ENCODE measurements around the gene MAP1B. TPM values are rescaled to one million over a fixed set of nuclear protein-coding genes. Genes with fewer than 3 reads are reported as not detected.

The MAP1B gene
- total and polyA plus RNA-seq, 10 of the 15 experiments (the other 5 are each of a cell fraction or from before 2014, with no cell fraction given): 0.02 to 0.81 (median 0.06) TPM; not detected in 1

DNA sequence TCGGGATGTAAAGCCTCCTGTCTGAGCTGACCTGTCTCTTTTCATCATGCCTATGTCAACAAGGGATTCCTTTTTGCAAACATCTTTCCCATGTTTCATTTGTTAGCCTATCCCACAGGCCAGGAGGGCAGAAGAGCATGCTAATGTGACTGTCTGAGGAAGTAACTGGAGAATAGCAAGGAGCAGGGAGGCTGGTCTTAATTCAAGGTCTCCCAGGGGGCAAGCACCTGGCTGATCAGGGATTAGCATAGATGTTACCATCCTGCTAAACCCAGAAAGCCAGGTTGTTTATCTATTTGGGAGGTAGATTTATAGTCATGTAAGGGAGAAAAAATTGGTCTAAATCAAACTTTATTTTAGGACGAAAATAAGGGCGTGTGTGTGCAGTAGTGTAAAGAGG, 36.7 kb upstream of the MAP1B start:
- ChIA-PET SMC1A (ENCODE audit: uncharacterized antibody, unreplicated experiment) (no interaction called here), POLR2A (no interaction called here), CTCF (no interaction called here), RAD21 (ENCODE audit: unreplicated experiment) (no interaction called here)
- Histone ChIP-seq H3K79me2 (ENCODE audit: control insufficient read depth, insufficient read depth, low read length) (no peaks in the 10 kb centered on the region), H3K36me3 (ENCODE audit: control insufficient read depth in 2 of 2, insufficient read depth in 2 of 2, low read length in 1 of 2) (no peaks in the 10 kb centered on the region), H3K27ac (ENCODE audit: control insufficient read depth, insufficient read depth) (no peak overlapping the region), H3K9ac (ENCODE audit: control insufficient read depth, insufficient read depth, low read length) (no peak overlapping the region), H3K4me2 (ENCODE audit: control insufficient read depth, insufficient read depth) (no peak overlapping the region), H3K9me3 (replicated peaks; ENCODE audit: control insufficient read depth, insufficient read depth, low read length) (no peaks in the 10 kb centered on the region), H2AFZ (ENCODE audit: control insufficient read depth, low read depth, low read length) (no peak overlapping the region), H3K4me1 (ENCODE audit: control insufficient read depth, insufficient read depth, low read length) (no peaks in the 10 kb centered on the region), H3K4me3 (no peak overlapping the region), H4K20me1 (ENCODE audit: control insufficient read depth, insufficient read depth) (no peaks in the 10 kb centered on the region), H3K27me3 (replicated peaks in 1 of 2; ENCODE audit: control insufficient read depth in 2 of 2, insufficient read depth in 2 of 2, low read length in 1 of 2) (no peaks in the 10 kb centered on the region)
- no peak for ATAC-seq
- FAIRE-seq: no peak
- TF ChIP-seq TCF3 (IDR thresholded peaks at IDR 0.05; ENCODE audit: borderline replicate concordance, insufficient read depth, low read depth, low read length) (no peak), PAX8 (IDR thresholded peaks at IDR 0.05) (no peak), DPF2 (IDR thresholded peaks at IDR 0.05) (no peak), ASH2L (IDR thresholded peaks at IDR 0.05; ENCODE audit: borderline replicate concordance, low read depth) (no peak), NFYA (IDR thresholded peaks at IDR 0.05; ENCODE audit: borderline replicate concordance, low read depth, low read length) (no peak), GATAD2B (conservative IDR thresholded peaks at IDR 0.05; ENCODE audit: low read depth) (no peak), BACH1 (IDR thresholded peaks at IDR 0.05; ENCODE audit: borderline replicate concordance) (no peak), MEF2B (IDR thresholded peaks at IDR 0.05; ENCODE audit: partially characterized antibody, poor library complexity, severe bottlenecking) (no peak), RAD51 (IDR thresholded peaks at IDR 0.05) (no peak), ZNF217 (IDR thresholded peaks at IDR 0.05) (no peak), RFX5 (IDR thresholded peaks at IDR 0.05; ENCODE audit: low read depth, low read length) (no peak), CBFB (IDR thresholded peaks at IDR 0.05; ENCODE audit: low read depth) (no peak), NFYB (IDR thresholded peaks at IDR 0.05; ENCODE audit: insufficient read depth, low read depth, low read length) (no peak)
- TF ChIP-seq, protein P1, sequence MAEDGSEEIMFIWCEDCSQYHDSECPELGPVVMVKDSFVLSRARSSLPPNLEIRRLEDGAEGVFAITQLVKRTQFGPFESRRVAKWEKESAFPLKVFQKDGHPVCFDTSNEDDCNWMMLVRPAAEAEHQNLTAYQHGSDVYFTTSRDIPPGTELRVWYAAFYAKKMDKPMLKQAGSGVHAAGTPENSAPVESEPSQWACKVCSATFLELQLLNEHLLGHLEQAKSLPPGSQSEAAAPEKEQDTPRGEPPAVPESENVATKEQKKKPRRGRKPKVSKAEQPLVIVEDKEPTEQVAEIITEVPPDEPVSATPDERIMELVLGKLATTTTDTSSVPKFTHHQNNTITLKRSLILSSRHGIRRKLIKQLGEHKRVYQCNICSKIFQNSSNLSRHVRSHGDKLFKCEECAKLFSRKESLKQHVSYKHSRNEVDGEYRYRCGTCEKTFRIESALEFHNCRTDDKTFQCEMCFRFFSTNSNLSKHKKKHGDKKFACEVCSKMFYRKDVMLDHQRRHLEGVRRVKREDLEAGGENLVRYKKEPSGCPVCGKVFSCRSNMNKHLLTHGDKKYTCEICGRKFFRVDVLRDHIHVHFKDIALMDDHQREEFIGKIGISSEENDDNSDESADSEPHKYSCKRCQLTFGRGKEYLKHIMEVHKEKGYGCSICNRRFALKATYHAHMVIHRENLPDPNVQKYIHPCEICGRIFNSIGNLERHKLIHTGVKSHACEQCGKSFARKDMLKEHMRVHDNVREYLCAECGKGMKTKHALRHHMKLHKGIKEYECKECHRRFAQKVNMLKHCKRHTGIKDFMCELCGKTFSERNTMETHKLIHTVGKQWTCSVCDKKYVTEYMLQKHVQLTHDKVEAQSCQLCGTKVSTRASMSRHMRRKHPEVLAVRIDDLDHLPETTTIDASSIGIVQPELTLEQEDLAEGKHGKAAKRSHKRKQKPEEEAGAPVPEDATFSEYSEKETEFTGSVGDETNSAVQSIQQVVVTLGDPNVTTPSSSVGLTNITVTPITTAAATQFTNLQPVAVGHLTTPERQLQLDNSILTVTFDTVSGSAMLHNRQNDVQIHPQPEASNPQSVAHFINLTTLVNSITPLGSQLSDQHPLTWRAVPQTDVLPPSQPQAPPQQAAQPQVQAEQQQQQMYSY (CRISPR knock-in tag; IDR thresholded peaks at IDR 0.05): no peak
- TF ChIP-seq, protein P2, sequence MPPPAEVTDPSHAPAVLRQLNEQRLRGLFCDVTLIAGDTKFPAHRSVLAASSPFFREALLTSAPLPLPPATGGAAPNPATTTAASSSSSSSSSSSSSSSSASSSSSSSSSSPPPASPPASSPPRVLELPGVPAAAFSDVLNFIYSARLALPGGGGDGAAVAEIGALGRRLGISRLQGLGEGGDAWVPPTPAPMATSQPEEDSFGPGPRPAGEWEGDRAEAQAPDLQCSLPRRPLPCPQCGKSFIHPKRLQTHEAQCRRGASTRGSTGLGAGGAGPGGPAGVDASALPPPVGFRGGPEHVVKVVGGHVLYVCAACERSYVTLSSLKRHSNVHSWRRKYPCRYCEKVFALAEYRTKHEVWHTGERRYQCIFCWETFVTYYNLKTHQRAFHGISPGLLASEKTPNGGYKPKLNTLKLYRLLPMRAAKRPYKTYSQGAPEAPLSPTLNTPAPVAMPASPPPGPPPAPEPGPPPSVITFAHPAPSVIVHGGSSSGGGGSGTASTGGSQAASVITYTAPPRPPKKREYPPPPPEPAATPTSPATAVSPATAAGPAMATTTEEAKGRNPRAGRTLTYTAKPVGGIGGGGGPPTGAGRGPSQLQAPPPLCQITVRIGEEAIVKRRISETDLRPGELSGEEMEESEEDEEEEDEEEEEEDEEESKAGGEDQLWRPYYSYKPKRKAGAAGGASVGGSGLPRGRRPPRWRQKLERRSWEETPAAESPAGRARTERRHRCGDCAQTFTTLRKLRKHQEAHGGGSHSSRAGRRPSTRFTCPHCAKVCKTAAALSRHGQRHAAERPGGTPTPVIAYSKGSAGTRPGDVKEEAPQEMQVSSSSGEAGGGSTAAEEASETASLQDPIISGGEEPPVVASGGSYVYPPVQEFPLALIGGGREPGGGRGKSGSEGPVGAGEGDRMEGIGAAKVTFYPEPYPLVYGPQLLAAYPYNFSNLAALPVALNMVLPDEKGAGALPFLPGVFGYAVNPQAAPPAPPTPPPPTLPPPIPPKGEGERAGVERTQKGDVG (CRISPR knock-in tag; IDR thresholded peaks at IDR 0.05): no peak
- TF ChIP-seq, protein P3, sequence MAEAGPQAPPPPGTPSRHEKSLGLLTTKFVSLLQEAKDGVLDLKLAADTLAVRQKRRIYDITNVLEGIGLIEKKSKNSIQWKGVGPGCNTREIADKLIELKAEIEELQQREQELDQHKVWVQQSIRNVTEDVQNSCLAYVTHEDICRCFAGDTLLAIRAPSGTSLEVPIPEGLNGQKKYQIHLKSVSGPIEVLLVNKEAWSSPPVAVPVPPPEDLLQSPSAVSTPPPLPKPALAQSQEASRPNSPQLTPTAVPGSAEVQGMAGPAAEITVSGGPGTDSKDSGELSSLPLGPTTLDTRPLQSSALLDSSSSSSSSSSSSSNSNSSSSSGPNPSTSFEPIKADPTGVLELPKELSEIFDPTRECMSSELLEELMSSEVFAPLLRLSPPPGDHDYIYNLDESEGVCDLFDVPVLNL (IDR thresholded peaks at IDR 0.05; ENCODE audit: low read depth, low read length): no peak
- BruUV-seq (replicated peaks): no TSS peak
- WGBS (ENCODE audit: insufficient coverage, insufficient replicate concordance, low lambda C conversion rate, missing lambda C conversion rate): 10% methylated on average over 3 of the region's 3 CpGs
- DNase-seq (ENCODE audit: low read depth, low spot score): no peak
- in situ Hi-C loops (cut with MboI) (no loop called here), intact Hi-C loops (cut with micrococcal nuclease; ENCODE audit: unreplicated experiment) (no loop called here)

Data from GM12878 (cell line).